DOHH2 (cell line): ENCODE measurements around the gene ADGB.

ENCODE experiments used
- H3F3A ChIP-seq: fragments of 200-600 bp; sonication (generic), shearing (Covaris generic); 2 replicates; pipeline ENCODE4 v1.6.0; 2016; ENCODE audit warnings: antibody characterized with exemption, mild to moderate bottlenecking; ENCODE audit not compliant: control insufficient read depth, insufficient read depth
- H3K27ac ChIP-seq: fragments of 200-600 bp; sonication (generic); 2 replicates; pipeline ENCODE4 v1.5.1; 2014; ENCODE audit warnings: low read depth, mild to moderate bottlenecking, low read length, moderate library complexity
- H3K27me3 ChIP-seq: fragments of 200-600 bp; sonication (generic); 2 replicates; pipeline ENCODE4 v1.6.1; 2014; ENCODE audit warnings: mild to moderate bottlenecking, low read length, mixed read lengths; ENCODE audit not compliant: control insufficient read depth
- H3K36me3 ChIP-seq: fragments of 200-600 bp; sonication (generic); 2 replicates; pipeline ENCODE4 v1.6.1; 2014; ENCODE audit warnings: mild to moderate bottlenecking, low read length, moderate library complexity, mixed read lengths; ENCODE audit not compliant: control insufficient read depth
- H3K4me1 ChIP-seq: fragments of 200-600 bp; sonication (generic); 2 replicates; pipeline ENCODE4 v1.6.1; 2014; ENCODE audit warnings: mild to moderate bottlenecking, low read length, mixed read lengths; ENCODE audit not compliant: control insufficient read depth
- H3K4me2 ChIP-seq: fragments of 200-600 bp; sonication (generic); 2 replicates; pipeline ENCODE4 v1.6.0; 2014; ENCODE audit warnings: mild to moderate bottlenecking, low read length, moderate library complexity
- H3K4me3 ChIP-seq: fragments of 200-600 bp; sonication (generic); 2 replicates; pipeline ENCODE4 v1.5.1; 2014; ENCODE audit warnings: mild to moderate bottlenecking, low read length, mixed read lengths
- H3K79me2 ChIP-seq: fragments of 200-600 bp; sonication (generic); 2 replicates; pipeline ENCODE4 v1.6.1; 2014; ENCODE audit warnings: mild to moderate bottlenecking, low read length, mixed read lengths; ENCODE audit not compliant: control insufficient read depth
- H3K9me2 ChIP-seq: fragments of 200-600 bp; sonication (generic); replicated peaks from 2 replicates; pipeline ENCODE4 v1.6.1; 2014; ENCODE audit warnings: mild to moderate bottlenecking, low read length, mixed read lengths; ENCODE audit not compliant: control insufficient read depth
- H3K9me3 ChIP-seq: fragments of 200-600 bp; sonication (generic); 2 replicates; pipeline ENCODE4 v1.6.1; 2014; ENCODE audit warnings: antibody characterized with exemption, low read length, mixed read lengths; ENCODE audit not compliant: control insufficient read depth, insufficient read depth
- H4K20me1 ChIP-seq: fragments of 200-600 bp; sonication (generic); 2 replicates; pipeline ENCODE4 v1.6.0; 2014; ENCODE audit warnings: low read depth, mild to moderate bottlenecking, antibody characterized with exemption, low read length, moderate library complexity; ENCODE audit not compliant: control insufficient read depth, insufficient read depth
- EZH2phosphoT487 ChIP-seq: fragments of 200-600 bp; sonication (generic); IDR thresholded peaks from 2 replicates; pipeline ENCODE4 v1.6.1; 2017; ENCODE audit warnings: borderline replicate concordance, mild to moderate bottlenecking, antibody characterized with exemption, low read length, moderate library complexity, mixed read lengths
- TF ChIP-seq, protein P1 (sequence below): fragments of 200-600 bp; sonication (generic); IDR thresholded peaks from one replicate; pipeline ENCODE4 v1.5.1; 2014; ENCODE audit warnings: antibody characterized with exemption, mild to moderate bottlenecking, low read depth, low read length; ENCODE audit not compliant: poor library complexity, severe bottlenecking

The ADGB gene

DNA sequence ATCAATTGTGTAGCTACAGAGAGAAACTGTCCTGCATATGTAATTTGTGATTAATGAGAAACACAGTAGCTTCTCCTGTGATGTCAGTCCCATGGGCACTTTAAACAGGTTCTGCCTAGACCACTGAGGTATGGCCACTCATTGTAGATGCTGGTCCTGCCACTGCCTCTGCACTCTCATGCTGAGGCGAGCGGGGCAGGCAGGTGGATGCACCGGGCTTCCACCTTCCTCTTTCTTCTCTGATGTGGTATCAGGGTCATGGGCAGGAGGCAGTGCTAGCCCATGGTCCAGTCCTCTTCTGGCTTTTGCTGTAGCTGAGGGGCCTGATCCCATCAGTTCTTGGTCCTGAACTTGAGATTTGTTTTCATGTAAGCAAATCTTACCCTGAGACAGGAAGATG is 58.7 kb downstream of the ADGB start:
- Histone ChIP-seq H3K9me3 (no peaks in the 10 kb centered on the region), H3K36me3 (no peaks in the 10 kb centered on the region), H4K20me1 (no peaks in the 10 kb centered on the region), H3K4me1 (no peaks in the 10 kb centered on the region), H3K9me2 (no peaks in the 10 kb centered on the region), H3K4me3 (no peak overlapping the region), H3K27me3 (no peaks in the 10 kb centered on the region), H3K27ac (no peak overlapping the region), H3K4me2 (no peak overlapping the region), H3K79me2 (no peaks in the 10 kb centered on the region), H3F3A (no peaks in the 10 kb centered on the region)
- TF ChIP-seq, protein P1, sequence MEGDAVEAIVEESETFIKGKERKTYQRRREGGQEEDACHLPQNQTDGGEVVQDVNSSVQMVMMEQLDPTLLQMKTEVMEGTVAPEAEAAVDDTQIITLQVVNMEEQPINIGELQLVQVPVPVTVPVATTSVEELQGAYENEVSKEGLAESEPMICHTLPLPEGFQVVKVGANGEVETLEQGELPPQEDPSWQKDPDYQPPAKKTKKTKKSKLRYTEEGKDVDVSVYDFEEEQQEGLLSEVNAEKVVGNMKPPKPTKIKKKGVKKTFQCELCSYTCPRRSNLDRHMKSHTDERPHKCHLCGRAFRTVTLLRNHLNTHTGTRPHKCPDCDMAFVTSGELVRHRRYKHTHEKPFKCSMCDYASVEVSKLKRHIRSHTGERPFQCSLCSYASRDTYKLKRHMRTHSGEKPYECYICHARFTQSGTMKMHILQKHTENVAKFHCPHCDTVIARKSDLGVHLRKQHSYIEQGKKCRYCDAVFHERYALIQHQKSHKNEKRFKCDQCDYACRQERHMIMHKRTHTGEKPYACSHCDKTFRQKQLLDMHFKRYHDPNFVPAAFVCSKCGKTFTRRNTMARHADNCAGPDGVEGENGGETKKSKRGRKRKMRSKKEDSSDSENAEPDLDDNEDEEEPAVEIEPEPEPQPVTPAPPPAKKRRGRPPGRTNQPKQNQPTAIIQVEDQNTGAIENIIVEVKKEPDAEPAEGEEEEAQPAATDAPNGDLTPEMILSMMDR, result no peak
- no peak for TF ChIP-seq EZH2phosphoT487

DNA sequence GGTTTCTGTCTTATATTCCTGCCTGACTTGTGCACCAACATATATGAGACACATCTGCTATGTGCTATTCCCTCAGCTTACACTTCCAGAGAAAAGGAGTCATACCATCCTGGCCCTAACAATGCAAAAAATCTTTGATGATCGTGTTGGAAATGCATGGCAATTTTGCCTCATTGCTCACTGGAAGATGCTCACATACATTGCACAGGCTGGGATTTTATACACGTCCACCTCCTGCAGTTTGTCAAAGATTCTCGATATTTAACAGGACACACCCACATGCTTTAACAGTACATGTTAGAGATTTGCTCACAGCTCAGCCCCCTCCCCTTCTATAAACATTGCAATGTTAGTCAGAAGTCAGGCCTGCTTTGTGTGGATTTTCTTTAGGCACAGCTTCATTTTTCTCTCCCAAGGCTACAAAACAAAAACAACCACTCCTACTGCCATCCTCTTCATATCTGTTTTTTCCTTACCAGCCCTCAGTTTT is 66.1 kb downstream of the ADGB start:
- TF ChIP-seq, protein P1, result no peak
- TF ChIP-seq EZH2phosphoT487, result no peak
- H3K36me3 ChIP-seq, result no peaks in the 10 kb centered on the region
- H3F3A ChIP-seq, result no peaks in the 10 kb centered on the region
- no peaks in the 10 kb centered on the region for H3K79me2 ChIP-seq
- H3K4me1 ChIP-seq, result no peaks in the 10 kb centered on the region
- no peak overlapping the region for H3K4me3 ChIP-seq
- no peak overlapping the region for H3K27ac ChIP-seq
- H4K20me1 ChIP-seq, result no peaks in the 10 kb centered on the region
- no peak overlapping the region for H3K4me2 ChIP-seq
- no peaks in the 10 kb centered on the region for H3K27me3 ChIP-seq
- no peaks in the 10 kb centered on the region for H3K9me2 ChIP-seq
- H3K9me3 ChIP-seq, result no peaks in the 10 kb centered on the region

DNA sequence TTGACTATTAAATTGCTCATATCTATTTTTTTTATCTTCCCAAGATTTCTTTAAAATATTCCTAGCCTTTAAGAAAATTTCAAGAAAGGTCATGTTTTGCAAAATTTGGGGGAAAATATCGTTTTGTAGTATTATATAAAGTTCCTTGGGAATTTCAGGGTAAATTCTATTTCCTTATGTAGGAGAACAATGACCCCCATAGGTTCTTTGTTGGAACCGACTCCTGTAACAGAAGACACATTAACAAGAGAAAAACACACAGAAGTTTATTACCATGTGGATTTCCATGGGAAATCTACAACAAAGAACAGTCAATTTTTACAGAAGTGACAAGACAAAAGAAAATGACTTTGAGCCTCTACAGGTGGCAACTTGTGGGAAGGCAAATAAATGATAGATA is 68.1 kb downstream of the ADGB start:
- Histone ChIP-seq H3F3A (no peaks in the 10 kb centered on the region), H3K36me3 (no peaks in the 10 kb centered on the region), H4K20me1 (no peaks in the 10 kb centered on the region), H3K4me3 (no peak overlapping the region), H3K27me3 (no peaks in the 10 kb centered on the region), H3K79me2 (no peaks in the 10 kb centered on the region), H3K4me1 (no peaks in the 10 kb centered on the region), H3K9me3 (no peaks in the 10 kb centered on the region), H3K4me2 (no peak overlapping the region), H3K9me2 (no peaks in the 10 kb centered on the region), H3K27ac (no peak overlapping the region)
- TF ChIP-seq, protein P1, result no peak
- no peak for TF ChIP-seq EZH2phosphoT487

DNA sequence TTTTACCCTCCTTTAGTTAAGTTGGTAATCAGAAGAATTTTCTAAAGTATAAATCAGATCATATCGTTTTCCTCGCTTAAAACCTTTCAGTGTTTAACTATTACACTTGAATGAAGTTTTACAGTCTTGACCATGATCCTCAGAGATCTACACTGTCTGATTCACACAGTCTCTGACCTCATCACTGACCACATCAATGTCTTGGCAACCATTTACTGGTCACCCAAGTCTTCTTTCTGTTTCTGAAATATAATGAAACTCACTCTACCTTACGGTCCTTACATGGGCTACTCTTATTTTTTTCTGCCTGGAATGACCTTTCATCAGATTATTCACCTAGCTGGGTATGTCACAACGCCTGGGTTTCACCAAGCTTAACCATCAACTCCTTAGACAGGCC is 71.4 kb downstream of the ADGB start:
- no peaks in the 10 kb centered on the region for H3K9me2 ChIP-seq

More for the DNA sequence above, 71.4 kb downstream of the ADGB start:
- Histone ChIP-seq H4K20me1 (no peaks in the 10 kb centered on the region), H3K27me3 (no peaks in the 10 kb centered on the region), H3K4me2 (no peak overlapping the region), H3K9me3 (no peaks in the 10 kb centered on the region), H3K4me3 (no peak overlapping the region), H3K79me2 (no peaks in the 10 kb centered on the region), H3K36me3 (no peaks in the 10 kb centered on the region), H3K4me1 (no peaks in the 10 kb centered on the region), H3F3A (no peaks in the 10 kb centered on the region), H3K27ac (no peak overlapping the region)
- TF ChIP-seq EZH2phosphoT487, result no peak
- TF ChIP-seq, protein P1, result no peak
